Upper lobe of right lung (tissue), 1 donor: Measurements from ENCODE around the gene SLC35C1. TPM values are rescaled to one million over a fixed set of nuclear protein-coding genes. Genes with fewer than 3 reads are reported as not detected.
"Not testable (repeated sequence)": the region's sequence is repeated elsewhere in the genome, so short reads cannot be mapped to it uniquely, and the experiment has no call there.

ENCODE experiments used
- ATAC-seq: fragments of 200-7000 bp; cut with Tn5 transposase; one replicate; pipeline ENCODE4 v1.9.1; 2020; ENCODE audit warnings: mild to moderate bottlenecking, moderate library complexity
- DNase-seq: peaks from one replicate; pipeline ENCODE4 v3.0.0-alpha.2; 2020
- H3K27ac ChIP-seq: fragments of 200-600 bp; one replicate; pipeline ENCODE4 v1.8.0; 2022
- H3K27me3 ChIP-seq: fragments of 200-600 bp; one replicate; pipeline ENCODE4 v1.8.0; 2022; ENCODE audit warnings: mild to moderate bottlenecking
- H3K36me3 ChIP-seq: fragments of 200-600 bp; one replicate; pipeline ENCODE4 v1.8.0; 2022
- H3K4me1 ChIP-seq: fragments of 200-600 bp; one replicate; pipeline ENCODE4 v1.8.0; 2022
- H3K4me3 ChIP-seq: fragments of 200-600 bp; one replicate; pipeline ENCODE4 v1.8.0; 2022; ENCODE audit warnings: mild to moderate bottlenecking
- H3K9me3 ChIP-seq: fragments of 200-600 bp; one replicate; pipeline ENCODE4 v1.8.0; 2022
- intact Hi-C: fragments of 100-400 bp; cut with DNase I; formaldehyde crosslinking; loops from one replicate; pipeline ENCODE4 v1.11.0; 2022
- total RNA-seq: library from RNA; stranded (reverse); fragmentation: NEBNext Ultra II Directional; extraction: Animal tissue kit (Norgen Biotek cat#: 25700); gene quantifications from one replicate; pipeline ENCODE4 v1.2.1, GENCODE V29; 2021
- TF ChIP-seq, protein P1 (sequence below): fragments of 200-600 bp; IDR thresholded peaks from one replicate; pipeline ENCODE4 v1.8.0; 2022; ENCODE audit warnings: antibody characterized with exemption
- donor health status: DM: no; HTN: yes; CAD: no; lungs with severe emphysema.

SLC35C1 gene
- total RNA-seq, 1 donor from 2014 or later, result 25.1 TPM

DNA sequence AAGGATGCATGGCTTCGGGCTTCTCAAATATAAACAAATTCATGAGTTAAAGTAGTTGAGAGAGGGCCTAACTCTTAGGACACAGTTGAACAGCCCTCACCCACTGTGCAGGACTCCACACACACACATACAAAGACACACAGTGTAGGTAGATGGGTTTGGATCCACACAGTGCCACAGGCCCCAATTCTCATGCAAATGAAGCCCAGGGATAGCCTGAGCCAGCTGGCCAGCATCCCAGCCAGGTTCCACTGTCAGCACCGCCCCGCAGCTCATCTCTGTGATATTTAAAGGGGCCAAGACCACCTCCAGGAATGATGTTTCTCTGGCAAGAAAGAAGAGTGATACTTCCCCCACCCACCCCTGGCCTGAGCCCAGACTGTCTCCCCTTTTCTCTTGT is 11.7 kb downstream of the SLC35C1 start:
- intact Hi-C loops, result no loop called here
- no peaks in the 10 kb centered on the region for H3K27me3 ChIP-seq
- no peak overlapping the region for H3K4me3 ChIP-seq
- H3K36me3 ChIP-seq, result peaks cover 8% of the 10 kb centered on the region
- H3K9me3 ChIP-seq, result no peaks in the 10 kb centered on the region
- DNase-seq, result no peak
- TF ChIP-seq, protein P1, sequence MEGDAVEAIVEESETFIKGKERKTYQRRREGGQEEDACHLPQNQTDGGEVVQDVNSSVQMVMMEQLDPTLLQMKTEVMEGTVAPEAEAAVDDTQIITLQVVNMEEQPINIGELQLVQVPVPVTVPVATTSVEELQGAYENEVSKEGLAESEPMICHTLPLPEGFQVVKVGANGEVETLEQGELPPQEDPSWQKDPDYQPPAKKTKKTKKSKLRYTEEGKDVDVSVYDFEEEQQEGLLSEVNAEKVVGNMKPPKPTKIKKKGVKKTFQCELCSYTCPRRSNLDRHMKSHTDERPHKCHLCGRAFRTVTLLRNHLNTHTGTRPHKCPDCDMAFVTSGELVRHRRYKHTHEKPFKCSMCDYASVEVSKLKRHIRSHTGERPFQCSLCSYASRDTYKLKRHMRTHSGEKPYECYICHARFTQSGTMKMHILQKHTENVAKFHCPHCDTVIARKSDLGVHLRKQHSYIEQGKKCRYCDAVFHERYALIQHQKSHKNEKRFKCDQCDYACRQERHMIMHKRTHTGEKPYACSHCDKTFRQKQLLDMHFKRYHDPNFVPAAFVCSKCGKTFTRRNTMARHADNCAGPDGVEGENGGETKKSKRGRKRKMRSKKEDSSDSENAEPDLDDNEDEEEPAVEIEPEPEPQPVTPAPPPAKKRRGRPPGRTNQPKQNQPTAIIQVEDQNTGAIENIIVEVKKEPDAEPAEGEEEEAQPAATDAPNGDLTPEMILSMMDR, result no peak
- H3K4me1 ChIP-seq, result no peaks in the 10 kb centered on the region
- ATAC-seq, result no peak
- H3K27ac ChIP-seq, result no peak overlapping the region

DNA sequence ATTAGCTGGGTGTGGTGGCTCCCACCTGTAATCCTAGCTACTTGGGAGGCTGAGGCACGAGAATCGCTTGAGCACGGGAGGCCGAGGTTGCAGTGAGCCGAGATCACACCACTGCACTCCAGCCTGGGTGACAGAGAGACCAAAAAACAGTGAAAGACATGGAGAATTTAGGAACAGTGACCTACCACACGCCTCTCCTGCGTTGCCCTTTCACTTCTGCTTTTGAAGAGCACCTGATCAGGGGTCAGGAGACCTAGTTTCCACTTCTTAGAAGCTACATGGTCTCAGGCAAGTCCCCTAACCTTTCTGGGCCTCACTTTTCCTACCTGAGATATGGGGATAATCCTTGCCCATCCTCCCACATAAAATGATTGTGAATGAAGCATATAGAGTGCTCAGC is 12.2 kb downstream of the SLC35C1 start:
- H3K27ac ChIP-seq, result no peak overlapping the region
- peaks cover 2% of the 10 kb centered on the region for H3K36me3 ChIP-seq
- no peaks in the 10 kb centered on the region for H3K27me3 ChIP-seq
- ATAC-seq (peak; percentile 15), DNase-seq (no peak)
- no peaks in the 10 kb centered on the region for H3K9me3 ChIP-seq
- H3K4me3 ChIP-seq, result no peak overlapping the region
- H3K4me1 ChIP-seq, result no peaks in the 10 kb centered on the region
- TF ChIP-seq, protein P1, result no peak
- intact Hi-C loops, result no loop called here

DNA sequence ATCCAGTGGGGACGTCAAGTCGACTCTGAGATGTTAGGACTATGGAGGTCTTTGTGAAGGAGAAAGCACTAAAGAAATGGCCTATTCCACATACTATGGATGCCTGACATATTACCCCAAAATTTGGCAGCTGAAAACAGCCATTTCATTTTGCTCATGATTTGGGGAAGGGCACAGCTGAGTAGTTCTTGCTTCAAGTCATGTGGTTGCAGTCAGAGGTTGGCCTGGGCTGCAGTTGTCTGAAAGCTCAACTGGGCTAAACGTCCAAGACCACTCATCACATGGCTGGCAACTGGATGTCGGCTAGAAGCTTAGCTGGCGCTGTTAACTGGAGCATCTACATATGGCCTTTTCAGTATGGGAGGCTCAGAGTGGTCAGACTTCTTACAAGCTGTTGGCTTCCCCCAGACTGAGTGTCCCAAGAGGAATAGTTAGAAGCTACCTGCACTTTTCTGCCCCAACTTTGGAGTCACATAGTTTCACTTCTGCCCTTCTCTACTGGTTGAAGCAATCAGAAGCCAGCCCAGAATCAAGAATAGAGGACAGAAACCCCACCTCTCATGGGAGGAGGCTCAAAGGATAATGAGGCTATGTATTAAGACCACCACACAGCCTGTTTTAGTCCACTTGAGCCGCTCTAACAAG is 14.1 kb downstream of the SLC35C1 start:
- Histone ChIP-seq H3K36me3 (no peaks in the 10 kb centered on the region), H3K27me3 (no peaks in the 10 kb centered on the region), H3K4me1 (no peaks in the 10 kb centered on the region), H3K27ac (no peak overlapping the region), H3K4me3 (no peak overlapping the region), H3K9me3 (no peaks in the 10 kb centered on the region)
- TF ChIP-seq, protein P1, result no peak
- DNase-seq (no peak), ATAC-seq (no peak)
- intact Hi-C loops, result no loop called here

DNA sequence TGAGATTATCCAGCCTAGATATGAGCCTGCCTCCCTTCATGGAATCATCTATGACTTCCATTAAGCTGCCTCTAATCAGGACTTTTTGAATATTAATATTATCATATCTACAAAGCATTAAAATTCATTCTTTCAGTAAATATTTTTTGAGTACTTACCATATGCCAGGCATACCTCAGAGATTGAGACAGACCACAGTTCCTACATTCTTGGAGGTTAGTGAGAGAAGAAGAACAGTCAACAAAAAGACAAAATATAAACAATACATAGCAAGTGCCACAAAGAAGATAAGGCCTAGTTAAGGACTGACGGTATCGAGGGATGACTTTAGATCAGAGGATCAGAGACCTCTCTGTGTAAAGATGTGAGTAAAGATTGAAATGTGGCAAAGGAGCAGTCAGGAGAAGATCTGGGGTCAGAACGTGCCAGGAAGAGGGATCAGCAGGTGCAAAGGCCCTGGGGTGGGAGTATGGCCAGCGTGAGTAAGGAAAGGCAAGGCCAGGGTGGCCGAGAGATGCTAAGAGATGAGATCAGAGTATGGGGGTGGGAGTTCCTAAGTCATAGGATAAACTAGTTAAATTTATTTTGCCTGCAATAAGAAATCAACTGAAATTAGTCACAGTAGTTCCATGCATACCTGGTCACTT is 15.4 kb downstream of the SLC35C1 start:
- DNase-seq, result no peak
- intact Hi-C loops, result no loop called here

DNA sequence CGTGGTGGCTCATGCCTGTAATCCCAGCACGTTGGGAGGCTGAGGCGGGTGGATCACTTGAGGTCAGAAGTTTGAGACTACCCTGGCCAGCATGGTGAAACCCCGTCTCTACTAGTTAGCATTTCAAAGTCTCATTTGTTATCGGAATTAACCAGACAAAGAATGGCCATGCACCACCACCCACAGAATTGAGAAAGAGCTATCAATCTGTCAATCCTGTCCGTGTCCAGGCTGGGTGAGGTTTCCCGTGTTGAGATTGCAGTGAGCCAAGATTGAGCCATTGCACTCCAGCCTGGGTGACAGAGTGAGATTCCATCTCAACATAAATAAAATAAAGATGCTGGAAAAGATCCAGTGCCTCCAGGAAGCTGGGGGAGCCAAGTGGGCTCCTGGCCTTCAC is 21.5 kb downstream of the SLC35C1 start:
- H3K27me3 ChIP-seq, H3K9me3 ChIP-seq, intact Hi-C loops, ATAC-seq, H3K36me3 ChIP-seq, H3K4me1 ChIP-seq, H3K4me3 ChIP-seq, H3K27ac ChIP-seq, DNase-seq: not testable (repeated sequence)

More for the DNA sequence above, 15.4 kb downstream of the SLC35C1 start:
- Histone ChIP-seq H3K4me1 (no peaks in the 10 kb centered on the region), H3K4me3 (no peak overlapping the region), H3K36me3 (no peaks in the 10 kb centered on the region), H3K9me3 (no peaks in the 10 kb centered on the region), H3K27me3 (no peaks in the 10 kb centered on the region), H3K27ac (no peak overlapping the region)
- TF ChIP-seq, protein P1, result no peak
- ATAC-seq, result no peak

DNA sequence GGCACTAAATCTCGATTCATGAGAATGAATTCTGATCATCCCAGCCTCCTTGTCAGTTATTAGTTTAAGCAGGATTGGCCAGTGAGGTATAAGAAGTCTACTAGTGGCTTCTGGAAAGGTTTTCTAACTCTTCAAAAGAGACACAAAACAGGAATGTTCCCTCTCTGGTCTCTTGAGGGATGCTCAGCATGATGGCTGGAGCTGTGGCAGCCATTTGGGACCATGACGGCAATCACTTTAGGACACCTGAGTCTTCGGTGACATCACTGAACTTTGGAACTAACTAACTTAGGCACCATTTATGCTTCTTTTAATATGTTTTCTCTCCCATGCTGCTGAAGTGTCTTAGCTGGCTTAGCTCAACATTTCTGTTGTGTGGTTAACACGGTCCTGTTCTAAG is 22.2 kb downstream of the SLC35C1 start:
- H3K36me3 ChIP-seq, result no peaks in the 10 kb centered on the region
- H3K27ac ChIP-seq, result no peak overlapping the region
- DNase-seq (no peak), ATAC-seq (no peak)
- H3K4me1 ChIP-seq, result no peaks in the 10 kb centered on the region
- intact Hi-C loops, result no loop called here
- H3K4me3 ChIP-seq, result no peak overlapping the region
- H3K27me3 ChIP-seq, result no peaks in the 10 kb centered on the region
- H3K9me3 ChIP-seq, result no peaks in the 10 kb centered on the region
- TF ChIP-seq, protein P1, result no peak
